ENCODE results near the gene ARFRP1.

DNA sequence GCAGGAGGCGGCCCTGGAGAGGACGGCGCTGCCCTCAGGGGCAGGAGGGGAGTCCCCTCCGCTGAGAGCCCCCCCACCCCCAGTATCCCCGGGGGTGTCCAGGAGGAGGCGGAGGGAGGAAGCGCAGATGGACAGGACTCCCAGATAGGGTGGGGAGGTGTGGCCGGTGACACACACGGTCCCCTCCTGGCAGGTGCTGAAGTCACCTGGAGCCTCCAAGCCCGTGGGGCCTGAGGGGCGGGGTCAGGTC lies 55.9 kb downstream of the ARFRP1 start:
- TF ChIP-seq YY1 (IDR thresholded peaks at IDR 0.05; ENCODE audit: insufficient read depth, insufficient read length) (no peak), ZNF274 (IDR thresholded peaks at IDR 0.05; ENCODE audit: low read depth, low read length) (no peak)
